ENCODE data around the gene RGS4. TPM values are rescaled to one million over a fixed set of nuclear protein-coding genes. Genes with fewer than 3 reads are reported as not detected.

Gene RGS4
- total and polyA plus RNA-seq, 2 of the 13 experiments (the other 11 are each of a cell fraction or from before 2014, with no cell fraction given) = not detected

GRCh38 chr1:163084330-163084729 lies 15.2 kb downstream of the RGS4 start:
- no peaks in the 10 kb centered on the region for H3K9me3 ChIP-seq (ENCODE audit: low read length)
- ChIA-PET POLR2A (no interaction called here), CTCF (ENCODE audit: low intra/inter-chr PET ratio, low total read pairs) (no interaction called here)
- no peaks in the 10 kb centered on the region for H3K36me3 ChIP-seq (replicated peaks in 1 of 2; ENCODE audit: control insufficient read depth in 1 of 2, insufficient read depth in 2 of 2, low read length in 2 of 2)
- no peak for ATAC-seq
- no peak overlapping the region for H2AFZ ChIP-seq (ENCODE audit: low read length)
- TF ChIP-seq CCDC6 (CRISPR knock-in tag; IDR thresholded peaks at IDR 0.05) = no peak
- no peak for TF ChIP-seq ZNF337 (CRISPR knock-in tag; IDR thresholded peaks at IDR 0.05; ENCODE audit: borderline replicate concordance, low read depth)
- TF ChIP-seq, protein P1, sequence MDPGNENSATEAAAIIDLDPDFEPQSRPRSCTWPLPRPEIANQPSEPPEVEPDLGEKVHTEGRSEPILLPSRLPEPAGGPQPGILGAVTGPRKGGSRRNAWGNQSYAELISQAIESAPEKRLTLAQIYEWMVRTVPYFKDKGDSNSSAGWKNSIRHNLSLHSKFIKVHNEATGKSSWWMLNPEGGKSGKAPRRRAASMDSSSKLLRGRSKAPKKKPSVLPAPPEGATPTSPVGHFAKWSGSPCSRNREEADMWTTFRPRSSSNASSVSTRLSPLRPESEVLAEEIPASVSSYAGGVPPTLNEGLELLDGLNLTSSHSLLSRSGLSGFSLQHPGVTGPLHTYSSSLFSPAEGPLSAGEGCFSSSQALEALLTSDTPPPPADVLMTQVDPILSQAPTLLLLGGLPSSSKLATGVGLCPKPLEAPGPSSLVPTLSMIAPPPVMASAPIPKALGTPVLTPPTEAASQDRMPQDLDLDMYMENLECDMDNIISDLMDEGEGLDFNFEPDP (CRISPR knock-in tag; conservative IDR thresholded peaks at IDR 0.05) = no peak
- no peak for TF ChIP-seq SP140L (CRISPR knock-in tag; IDR thresholded peaks at IDR 0.05; ENCODE audit: borderline replicate concordance)
- TF ChIP-seq ATF5 (CRISPR knock-in tag; IDR thresholded peaks at IDR 0.05; ENCODE audit: low read depth) = no peak
- TF ChIP-seq FOXK1 (CRISPR knock-in tag; IDR thresholded peaks at IDR 0.05; ENCODE audit: borderline replicate concordance, low read depth) = no peak
- no peak for TF ChIP-seq GATAD1 (CRISPR knock-in tag; IDR thresholded peaks at IDR 0.05)
- TF ChIP-seq CENPX (CRISPR knock-in tag; IDR thresholded peaks at IDR 0.05) = no peak
- TF ChIP-seq ZNF652 (CRISPR knock-in tag; IDR thresholded peaks at IDR 0.05; ENCODE audit: borderline replicate concordance, low read depth) = no peak
- TF ChIP-seq ZMYM3 (CRISPR knock-in tag; IDR thresholded peaks at IDR 0.05) = no peak
- TF ChIP-seq AKNA (CRISPR knock-in tag; IDR thresholded peaks at IDR 0.05; ENCODE audit: borderline replicate concordance) = no peak
- no peak for TF ChIP-seq ZNF747 (CRISPR knock-in tag; IDR thresholded peaks at IDR 0.05; ENCODE audit: borderline replicate concordance)
- no peak for TF ChIP-seq FIP1L1 (IDR thresholded peaks at IDR 0.05; ENCODE audit: borderline replicate concordance, insufficient read depth, low read depth, low read length)
- TF ChIP-seq FLYWCH1 (CRISPR knock-in tag; IDR thresholded peaks at IDR 0.05) = no peak
- in situ Hi-C loops (cut with HindIII; ENCODE audit: extremely low pct_ligation_motif_present, low pct_unique_long_range_greater_than_20kb) (no loop called here), intact Hi-C loops (cut with micrococcal nuclease; ENCODE audit: unreplicated experiment) (loop anchor here (5.0 kb wide), 1 partner anchor 412 kb away; no protein-coding TSS in a partner anchor)
- no peak for FAIRE-seq
- BruUV-seq (replicated peaks) = no TSS peak
- H3K27ac ChIP-seq (ENCODE audit: extremely low read length, insufficient read depth, low read length) = no peak overlapping the region
- no peak overlapping the region for H3K4me2 ChIP-seq (ENCODE audit: low read depth, low read length)
- no peaks in the 10 kb centered on the region; a peak in 1 of 5 replicates for H3K27me3 ChIP-seq (ENCODE audit: control insufficient read depth in 1 of 2, insufficient read depth in 2 of 2, low read length in 2 of 2)
- no peaks in the 10 kb centered on the region for H4K20me1 ChIP-seq (ENCODE audit: insufficient read depth, low read length)
- 40% methylated on average over 1 of the region's 1 CpG for WGBS (ENCODE audit: low lambda C conversion rate)
- H3K4me1 ChIP-seq (ENCODE audit: insufficient read depth, low read length) = no peaks in the 10 kb centered on the region
- no peak for DNase-seq (ENCODE audit: low spot score)
- H3K9ac ChIP-seq (ENCODE audit: insufficient read depth, low read depth, low read length) = no peak overlapping the region
- no peak overlapping the region for H3K4me3 ChIP-seq (replicated peaks in 1 of 3; ENCODE audit: insufficient read depth in 1 of 3, low read depth in 2 of 3, low read length in 3 of 3)
- no peaks in the 10 kb centered on the region for H3K79me2 ChIP-seq (ENCODE audit: insufficient read depth, low read length)

All from HepG2 (cell line).